HepG2 (cell line): ENCODE data around the gene BGN. TPM values are rescaled to one million over a fixed set of nuclear protein-coding genes. Genes with fewer than 3 reads are reported as not detected.

Source experiments
- CENPX ChIP-seq: sonication (generic); formaldehyde crosslinking; IDR thresholded peaks from 2 replicates; pipeline ENCODE4 v1.9.0; 2021; ENCODE audit warnings: mild to moderate bottlenecking, missing genetic modification reagents, moderate library complexity
- E2F1 ChIP-seq: sonication (generic); formaldehyde crosslinking; IDR thresholded peaks from 2 replicates; pipeline ENCODE4 v1.5.0; 2020; ENCODE audit warnings: missing genetic modification reagents
- E2F2 ChIP-seq: sonication (generic); formaldehyde crosslinking; IDR thresholded peaks from 2 replicates; pipeline ENCODE4 v1.4.0; 2020; ENCODE audit warnings: missing genetic modification reagents, borderline replicate concordance
- GABPB1 ChIP-seq: IDR thresholded peaks from 2 replicates; pipeline ENCODE4 v1.6.1; 2016; ENCODE audit warnings: mild to moderate bottlenecking, missing genetic modification reagents, moderate library complexity, missing compliant biosample characterization
- GATAD2A ChIP-seq: IDR thresholded peaks from 2 replicates; pipeline ENCODE4 v1.6.1; 2016
- GPBP1L1 ChIP-seq: sonication (generic); formaldehyde crosslinking; IDR thresholded peaks from 2 replicates; pipeline ENCODE4 v1.5.0; 2020; ENCODE audit warnings: mild to moderate bottlenecking, missing genetic modification reagents
- HOXA3 ChIP-seq: sonication (generic); formaldehyde crosslinking; IDR thresholded peaks from 2 replicates; pipeline ENCODE4 v1.5.0; 2020; ENCODE audit warnings: missing genetic modification reagents
- KLF12 ChIP-seq: sonication (generic); formaldehyde crosslinking; IDR thresholded peaks from 2 replicates; pipeline ENCODE4 v1.4.0; 2020; ENCODE audit warnings: missing genetic modification reagents, borderline replicate concordance
- MIER2 ChIP-seq: IDR thresholded peaks from 2 replicates; pipeline ENCODE4 v1.6.1; 2016; ENCODE audit warnings: missing biosample characterization, missing genetic modification reagents
- NRL ChIP-seq: sonication (generic); formaldehyde crosslinking; IDR thresholded peaks from 2 replicates; pipeline ENCODE4 v1.5.0; 2020; ENCODE audit warnings: missing genetic modification reagents, mild to moderate bottlenecking, moderate library complexity, borderline replicate concordance
- SAFB2 ChIP-seq: sonication (generic); formaldehyde crosslinking; IDR thresholded peaks from 2 replicates; pipeline ENCODE4 v1.5.1; 2020; ENCODE audit warnings: missing genetic modification reagents, low read depth, mild to moderate bottlenecking, borderline replicate concordance
- SP2 ChIP-seq: sonication (generic); formaldehyde crosslinking; IDR thresholded peaks from 2 replicates; pipeline ENCODE4 v1.5.1; 2020; ENCODE audit warnings: mild to moderate bottlenecking, missing genetic modification reagents
- TAF1 ChIP-seq: sonication (generic); formaldehyde crosslinking; IDR thresholded peaks from 2 replicates; pipeline ENCODE4 v1.4.0; 2020; ENCODE audit warnings: missing genetic modification reagents
- YEATS4 ChIP-seq: sonication (generic); formaldehyde crosslinking; IDR thresholded peaks from 2 replicates; pipeline ENCODE4 v1.4.0; 2020; ENCODE audit warnings: missing genetic modification reagents, borderline replicate concordance
- ZFX ChIP-seq: sonication (generic); formaldehyde crosslinking; IDR thresholded peaks from 2 replicates; pipeline ENCODE4 v1.4.0; 2020; ENCODE audit warnings: mild to moderate bottlenecking, low read depth, missing genetic modification reagents, moderate library complexity
- ZNF576 ChIP-seq: sonication (generic); formaldehyde crosslinking; IDR thresholded peaks from 2 replicates; pipeline ENCODE4 v1.4.0; 2020; ENCODE audit warnings: mild to moderate bottlenecking, missing genetic modification reagents
- ZNF629 ChIP-seq: sonication (generic); formaldehyde crosslinking; conservative IDR thresholded peaks from 2 replicates; pipeline ENCODE4 v1.5.0; 2020; ENCODE audit warnings: missing genetic modification reagents
- ZNF784 ChIP-seq: sonication (generic); formaldehyde crosslinking; IDR thresholded peaks from 2 replicates; pipeline ENCODE4 v1.5.1; 2020; ENCODE audit warnings: missing genetic modification reagents, mild to moderate bottlenecking, borderline replicate concordance
- polyA plus RNA-seq, 8 experiments: library from polyadenylated mRNA; depleted of rRNA in 3 of 8; stranded (reverse) in 7 of 8; unstranded in 1 of 8; fragments of >200 nt; fragmentation: Illumina TruSeq in 4 of 8; extraction: Trizol in 4 of 8; gene quantifications; 2 replicates each; pipeline versions ENCODE4 v1.2.1 to v1.2.3, GENCODE V29; 2011 to 2016; ENCODE audit warnings: low read depth in 4 of 8, missing spikeins in 1 of 8, mixed read lengths in 1 of 8; ENCODE audit not compliant: insufficient read depth in 1 of 8
- total RNA-seq, 5 experiments: library from RNA; depleted of rRNA; stranded (reverse); fragments of >200 nt; fragmentation: Illumina TruSeq; extraction: Trizol; gene quantifications; 2 replicates each; pipeline ENCODE4 v1.2.3, GENCODE V29; 2016; ENCODE audit warnings: low read depth in 1 of 5
- TF ChIP-seq, protein P1 (sequence below): sonication (generic); formaldehyde crosslinking; IDR thresholded peaks from 2 replicates; pipeline ENCODE4 v1.5.0; 2020; ENCODE audit warnings: mild to moderate bottlenecking, missing genetic modification reagents, moderate library complexity

BGN gene
- total and polyA plus RNA-seq, 2 of the 13 experiments (the other 11 are each of a cell fraction or from before 2014, with no cell fraction given) = 0.18 to 0.63 TPM

- peak; percentile 72; the same call in 1 of the 2 replicates for TF ChIP-seq E2F1 (CRISPR knock-in tag)
- peak; percentile 94 for TF ChIP-seq SP2 (CRISPR knock-in tag)
- TF ChIP-seq E2F2 = no peak
- TF ChIP-seq NRL (CRISPR knock-in tag) = no peak
- peak; percentile 35 for TF ChIP-seq HOXA3 (CRISPR knock-in tag)
- TF ChIP-seq CENPX (CRISPR knock-in tag) = no peak
- TF ChIP-seq GATAD2A (CRISPR knock-in tag) = no peak
- TF ChIP-seq ZFX (CRISPR knock-in tag) = peak; percentile 30; the same call in 1 of the 2 replicates
- peak; percentile 75 for TF ChIP-seq GABPB1 (CRISPR knock-in tag)
- no peak for TF ChIP-seq ZNF576 (CRISPR knock-in tag)
- no peak for TF ChIP-seq SAFB2 (CRISPR knock-in tag)
- no peak for TF ChIP-seq MIER2 (CRISPR knock-in tag)
- peak; percentile 63; the same call in 1 of the 2 replicates for TF ChIP-seq YEATS4 (CRISPR knock-in tag)
- no peak for TF ChIP-seq GPBP1L1
- peak; percentile 16; the same call in 1 of the 2 replicates for TF ChIP-seq TAF1
- TF ChIP-seq, protein P1, sequence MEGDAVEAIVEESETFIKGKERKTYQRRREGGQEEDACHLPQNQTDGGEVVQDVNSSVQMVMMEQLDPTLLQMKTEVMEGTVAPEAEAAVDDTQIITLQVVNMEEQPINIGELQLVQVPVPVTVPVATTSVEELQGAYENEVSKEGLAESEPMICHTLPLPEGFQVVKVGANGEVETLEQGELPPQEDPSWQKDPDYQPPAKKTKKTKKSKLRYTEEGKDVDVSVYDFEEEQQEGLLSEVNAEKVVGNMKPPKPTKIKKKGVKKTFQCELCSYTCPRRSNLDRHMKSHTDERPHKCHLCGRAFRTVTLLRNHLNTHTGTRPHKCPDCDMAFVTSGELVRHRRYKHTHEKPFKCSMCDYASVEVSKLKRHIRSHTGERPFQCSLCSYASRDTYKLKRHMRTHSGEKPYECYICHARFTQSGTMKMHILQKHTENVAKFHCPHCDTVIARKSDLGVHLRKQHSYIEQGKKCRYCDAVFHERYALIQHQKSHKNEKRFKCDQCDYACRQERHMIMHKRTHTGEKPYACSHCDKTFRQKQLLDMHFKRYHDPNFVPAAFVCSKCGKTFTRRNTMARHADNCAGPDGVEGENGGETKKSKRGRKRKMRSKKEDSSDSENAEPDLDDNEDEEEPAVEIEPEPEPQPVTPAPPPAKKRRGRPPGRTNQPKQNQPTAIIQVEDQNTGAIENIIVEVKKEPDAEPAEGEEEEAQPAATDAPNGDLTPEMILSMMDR (CRISPR knock-in tag) = peak; percentile 95
- no peak for TF ChIP-seq ZNF629 (CRISPR knock-in tag)
- TF ChIP-seq ZNF784 (CRISPR knock-in tag) = no peak
- TF ChIP-seq KLF12 (CRISPR knock-in tag) = 0 out of 2 replicates have a peak, but pooled peaks have one; percentile 28
Measured at GRCh38 chrX:153470411-153471363, 24.1 kb upstream of the BGN start, which contains the start of gene HAUS7 (continued).
